ENCODE results near the gene RASA3. TPM values are rescaled to one million over a fixed set of nuclear protein-coding genes. Genes with fewer than 3 reads are reported as not detected.
A peak's percentile ranks its signal among the peaks of the same experiment; 100 is the strongest.

Gene RASA3
- total and polyA plus RNA-seq, 9 of the 15 experiments (the other 6 are each of a cell fraction or from before 2014, with no cell fraction given), result 0.72 to 25.3 (median 14.4) TPM

DNA sequence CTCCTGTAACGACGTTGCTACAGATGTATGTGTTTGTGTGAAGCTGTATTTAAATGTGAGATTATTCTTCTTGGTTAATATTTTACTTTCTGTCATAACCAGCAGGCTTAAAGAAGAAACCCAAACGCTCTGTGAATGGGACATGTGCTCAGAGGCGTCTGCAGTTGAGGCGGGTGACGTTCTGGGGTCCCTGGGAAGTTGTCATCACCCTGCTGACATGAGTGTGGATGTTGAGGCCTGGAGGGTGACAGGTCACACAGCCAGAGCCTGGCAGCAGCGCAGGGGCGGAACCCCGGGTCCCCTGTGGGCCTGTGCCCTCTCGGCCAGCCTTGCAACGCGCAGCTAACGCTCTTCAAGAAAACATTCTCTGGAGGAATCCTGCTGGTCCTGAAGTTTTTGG, 16.6 kb downstream of the RASA3 start:
- Histone ChIP-seq H3K79me2 (ENCODE audit: control insufficient read depth, insufficient read depth, low read length) (peaks cover 39% of the 10 kb centered on the region), H3K4me1 (replicated peaks in 1 of 2; ENCODE audit: control insufficient read depth in 2 of 2, insufficient read depth in 2 of 2, low read length in 2 of 2) (peaks cover 11 to 40% of the 10 kb centered on the region in 2 experiments), H2AFZ (ENCODE audit: low read depth, low read length) (no peak overlapping the region; the same call in 1 of the 2 replicates), H3K4me3 (no peak overlapping the region), H3K36me3 (ENCODE audit: control insufficient read depth, insufficient read depth, low read length) (peaks cover 9% of the 10 kb centered on the region; the same call in 1 of the 3 replicates), H3K27me3 (ENCODE audit: control insufficient read depth in 2 of 2, insufficient read depth in 2 of 2, low read length in 2 of 2) (no peaks in the 10 kb centered on the region), H4K20me1 (replicated peaks; ENCODE audit: control insufficient read depth, insufficient read depth, low read length) (no peaks in the 10 kb centered on the region), H3K9me1 (ENCODE audit: control insufficient read depth, insufficient read depth, low read length) (peaks cover 3% of the 10 kb centered on the region), H3K9ac (ENCODE audit: insufficient read depth in 1 of 2, low read depth in 2 of 2, low read length in 2 of 2) (peak overlapping the region in 1 of 2 experiments; percentile 41; a peak in 2 of 4 replicates), H3K4me2 (ENCODE audit: insufficient read depth, low read length) (0 out of 2 replicates have a peak overlapping the region, but pooled peaks have one; percentile 25), H3K9me3 (replicated peaks; ENCODE audit: control insufficient read depth, insufficient read depth, low read depth, low read length) (no peaks in the 10 kb centered on the region), H3K27ac (ENCODE audit: extremely low read depth, low read depth, low read length) (peak overlapping the region; percentile 64; the same call in 2 of the 3 replicates)
- no TSS peak for BruUV-seq (replicated peaks)
- ATAC-seq (no peak), FAIRE-seq (no peak), DNase-seq (ENCODE audit: extremely low read depth in 1 of 4, low spot score in 3 of 4) (no peak)
- 79% methylated on average over 10 of the region's 13 CpGs for WGBS (ENCODE audit: insufficient coverage, low coverage, missing lambda C conversion rate)
- ChIA-PET POLR2A (interaction anchor here (0.6 kb wide), 1 partner anchor 11 kb away, joined by 3 read pairs; no protein-coding TSS in a partner anchor), CTCF (ENCODE audit: low intra/inter-chr PET ratio) (no interaction called here)
- in situ Hi-C loops (cut with MboI) (no loop called here), intact Hi-C loops (cut with micrococcal nuclease) (no loop called here)
- TF ChIP-seq, protein P1, sequence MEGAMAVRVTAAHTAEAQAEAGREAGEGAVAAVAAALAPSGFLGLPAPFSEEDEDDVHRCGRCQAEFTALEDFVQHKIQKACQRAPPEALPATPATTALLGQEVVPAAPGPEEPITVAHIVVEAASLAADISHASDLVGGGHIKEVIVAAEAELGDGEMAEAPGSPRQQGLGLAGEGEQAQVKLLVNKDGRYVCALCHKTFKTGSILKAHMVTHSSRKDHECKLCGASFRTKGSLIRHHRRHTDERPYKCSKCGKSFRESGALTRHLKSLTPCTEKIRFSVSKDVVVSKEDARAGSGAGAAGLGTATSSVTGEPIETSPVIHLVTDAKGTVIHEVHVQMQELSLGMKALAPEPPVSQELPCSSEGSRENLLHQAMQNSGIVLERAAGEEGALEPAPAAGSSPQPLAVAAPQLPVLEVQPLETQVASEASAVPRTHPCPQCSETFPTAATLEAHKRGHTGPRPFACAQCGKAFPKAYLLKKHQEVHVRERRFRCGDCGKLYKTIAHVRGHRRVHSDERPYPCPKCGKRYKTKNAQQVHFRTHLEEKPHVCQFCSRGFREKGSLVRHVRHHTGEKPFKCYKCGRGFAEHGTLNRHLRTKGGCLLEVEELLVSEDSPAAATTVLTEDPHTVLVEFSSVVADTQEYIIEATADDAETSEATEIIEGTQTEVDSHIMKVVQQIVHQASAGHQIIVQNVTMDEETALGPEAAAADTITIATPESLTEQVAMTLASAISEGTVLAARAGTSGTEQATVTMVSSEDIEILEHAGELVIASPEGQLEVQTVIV (CRISPR knock-in tag; IDR thresholded peaks at IDR 0.05; ENCODE audit: borderline replicate concordance), result no peak
- TF ChIP-seq ZNF133 (CRISPR knock-in tag; IDR thresholded peaks at IDR 0.05), result no peak
- TF ChIP-seq XRCC3 (IDR thresholded peaks at IDR 0.05), result no peak
- TF ChIP-seq, protein P2, sequence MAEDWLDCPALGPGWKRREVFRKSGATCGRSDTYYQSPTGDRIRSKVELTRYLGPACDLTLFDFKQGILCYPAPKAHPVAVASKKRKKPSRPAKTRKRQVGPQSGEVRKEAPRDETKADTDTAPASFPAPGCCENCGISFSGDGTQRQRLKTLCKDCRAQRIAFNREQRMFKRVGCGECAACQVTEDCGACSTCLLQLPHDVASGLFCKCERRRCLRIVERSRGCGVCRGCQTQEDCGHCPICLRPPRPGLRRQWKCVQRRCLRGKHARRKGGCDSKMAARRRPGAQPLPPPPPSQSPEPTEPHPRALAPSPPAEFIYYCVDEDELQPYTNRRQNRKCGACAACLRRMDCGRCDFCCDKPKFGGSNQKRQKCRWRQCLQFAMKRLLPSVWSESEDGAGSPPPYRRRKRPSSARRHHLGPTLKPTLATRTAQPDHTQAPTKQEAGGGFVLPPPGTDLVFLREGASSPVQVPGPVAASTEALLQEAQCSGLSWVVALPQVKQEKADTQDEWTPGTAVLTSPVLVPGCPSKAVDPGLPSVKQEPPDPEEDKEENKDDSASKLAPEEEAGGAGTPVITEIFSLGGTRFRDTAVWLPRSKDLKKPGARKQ (CRISPR knock-in tag; IDR thresholded peaks at IDR 0.05), result no peak
- TF ChIP-seq GABPA (tag; conservative IDR thresholded peaks at IDR 0.05; ENCODE audit: low read depth), result no peak
- TF ChIP-seq, protein P3, sequence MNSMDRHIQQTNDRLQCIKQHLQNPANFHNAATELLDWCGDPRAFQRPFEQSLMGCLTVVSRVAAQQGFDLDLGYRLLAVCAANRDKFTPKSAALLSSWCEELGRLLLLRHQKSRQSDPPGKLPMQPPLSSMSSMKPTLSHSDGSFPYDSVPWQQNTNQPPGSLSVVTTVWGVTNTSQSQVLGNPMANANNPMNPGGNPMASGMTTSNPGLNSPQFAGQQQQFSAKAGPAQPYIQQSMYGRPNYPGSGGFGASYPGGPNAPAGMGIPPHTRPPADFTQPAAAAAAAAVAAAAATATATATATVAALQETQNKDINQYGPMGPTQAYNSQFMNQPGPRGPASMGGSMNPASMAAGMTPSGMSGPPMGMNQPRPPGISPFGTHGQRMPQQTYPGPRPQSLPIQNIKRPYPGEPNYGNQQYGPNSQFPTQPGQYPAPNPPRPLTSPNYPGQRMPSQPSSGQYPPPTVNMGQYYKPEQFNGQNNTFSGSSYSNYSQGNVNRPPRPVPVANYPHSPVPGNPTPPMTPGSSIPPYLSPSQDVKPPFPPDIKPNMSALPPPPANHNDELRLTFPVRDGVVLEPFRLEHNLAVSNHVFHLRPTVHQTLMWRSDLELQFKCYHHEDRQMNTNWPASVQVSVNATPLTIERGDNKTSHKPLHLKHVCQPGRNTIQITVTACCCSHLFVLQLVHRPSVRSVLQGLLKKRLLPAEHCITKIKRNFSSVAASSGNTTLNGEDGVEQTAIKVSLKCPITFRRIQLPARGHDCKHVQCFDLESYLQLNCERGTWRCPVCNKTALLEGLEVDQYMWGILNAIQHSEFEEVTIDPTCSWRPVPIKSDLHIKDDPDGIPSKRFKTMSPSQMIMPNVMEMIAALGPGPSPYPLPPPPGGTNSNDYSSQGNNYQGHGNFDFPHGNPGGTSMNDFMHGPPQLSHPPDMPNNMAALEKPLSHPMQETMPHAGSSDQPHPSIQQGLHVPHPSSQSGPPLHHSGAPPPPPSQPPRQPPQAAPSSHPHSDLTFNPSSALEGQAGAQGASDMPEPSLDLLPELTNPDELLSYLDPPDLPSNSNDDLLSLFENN (IDR thresholded peaks at IDR 0.05; ENCODE audit: low read depth in 2 of 2, low read length in 2 of 2), result no peak
- no peak for TF ChIP-seq IRF2 (CRISPR knock-in tag; IDR thresholded peaks at IDR 0.05)
- TF ChIP-seq, protein P4, sequence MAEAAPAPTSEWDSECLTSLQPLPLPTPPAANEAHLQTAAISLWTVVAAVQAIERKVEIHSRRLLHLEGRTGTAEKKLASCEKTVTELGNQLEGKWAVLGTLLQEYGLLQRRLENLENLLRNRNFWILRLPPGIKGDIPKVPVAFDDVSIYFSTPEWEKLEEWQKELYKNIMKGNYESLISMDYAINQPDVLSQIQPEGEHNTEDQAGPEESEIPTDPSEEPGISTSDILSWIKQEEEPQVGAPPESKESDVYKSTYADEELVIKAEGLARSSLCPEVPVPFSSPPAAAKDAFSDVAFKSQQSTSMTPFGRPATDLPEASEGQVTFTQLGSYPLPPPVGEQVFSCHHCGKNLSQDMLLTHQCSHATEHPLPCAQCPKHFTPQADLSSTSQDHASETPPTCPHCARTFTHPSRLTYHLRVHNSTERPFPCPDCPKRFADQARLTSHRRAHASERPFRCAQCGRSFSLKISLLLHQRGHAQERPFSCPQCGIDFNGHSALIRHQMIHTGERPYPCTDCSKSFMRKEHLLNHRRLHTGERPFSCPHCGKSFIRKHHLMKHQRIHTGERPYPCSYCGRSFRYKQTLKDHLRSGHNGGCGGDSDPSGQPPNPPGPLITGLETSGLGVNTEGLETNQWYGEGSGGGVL (CRISPR knock-in tag; IDR thresholded peaks at IDR 0.05), result no peak
- TF ChIP-seq, protein P5, sequence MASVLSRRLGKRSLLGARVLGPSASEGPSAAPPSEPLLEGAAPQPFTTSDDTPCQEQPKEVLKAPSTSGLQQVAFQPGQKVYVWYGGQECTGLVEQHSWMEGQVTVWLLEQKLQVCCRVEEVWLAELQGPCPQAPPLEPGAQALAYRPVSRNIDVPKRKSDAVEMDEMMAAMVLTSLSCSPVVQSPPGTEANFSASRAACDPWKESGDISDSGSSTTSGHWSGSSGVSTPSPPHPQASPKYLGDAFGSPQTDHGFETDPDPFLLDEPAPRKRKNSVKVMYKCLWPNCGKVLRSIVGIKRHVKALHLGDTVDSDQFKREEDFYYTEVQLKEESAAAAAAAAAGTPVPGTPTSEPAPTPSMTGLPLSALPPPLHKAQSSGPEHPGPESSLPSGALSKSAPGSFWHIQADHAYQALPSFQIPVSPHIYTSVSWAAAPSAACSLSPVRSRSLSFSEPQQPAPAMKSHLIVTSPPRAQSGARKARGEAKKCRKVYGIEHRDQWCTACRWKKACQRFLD (CRISPR knock-in tag; IDR thresholded peaks at IDR 0.05), result no peak
- no peak for TF ChIP-seq HMG20A (CRISPR knock-in tag; conservative IDR thresholded peaks at IDR 0.05)

Measured in K562 (cell line).